Neuronal stem cell (in vitro differentiated cells): ENCODE results near the gene ARL9.

Experiments used
- DNase-seq: peaks from one replicate; pipeline ENCODE4 v3.0.0-alpha.2; 2013; ENCODE audit warnings: low spot score
- H2AFZ ChIP-seq: one replicate; pipeline ENCODE4 v1.6.1; 2013; ENCODE audit warnings: mild to moderate bottlenecking, low read length, inconsistent platforms
- H2AK5ac ChIP-seq: 2 replicates; pipeline ENCODE4 v1.6.1; 2013; ENCODE audit warnings: low read depth, mild to moderate bottlenecking, inconsistent platforms, low read length, moderate library complexity, mixed read lengths
- H2BK120ac ChIP-seq: 2 replicates; pipeline ENCODE4 v1.6.1; 2013; ENCODE audit warnings: low read depth, mild to moderate bottlenecking, inconsistent platforms, low read length, moderate library complexity, mixed read lengths
- H2BK12ac ChIP-seq: one replicate; pipeline ENCODE4 v1.6.1; 2013; ENCODE audit warnings: low read length, inconsistent platforms
- H2BK15ac ChIP-seq: 2 replicates; pipeline ENCODE4 v1.6.1; 2013; ENCODE audit warnings: mild to moderate bottlenecking, low read length, inconsistent platforms, mixed read lengths
- H2BK5ac ChIP-seq: one replicate; pipeline ENCODE4 v1.6.1; 2013; ENCODE audit warnings: inconsistent platforms, mild to moderate bottlenecking, low read length, moderate library complexity
- H3K14ac ChIP-seq: one replicate; pipeline ENCODE4 v1.6.1; 2013; ENCODE audit warnings: low read length, inconsistent platforms
- H3K18ac ChIP-seq: 2 replicates; pipeline ENCODE4 v1.6.1; 2013; ENCODE audit warnings: low read length, inconsistent platforms
- H3K23ac ChIP-seq: 2 replicates; pipeline ENCODE4 v1.6.1; 2013; ENCODE audit warnings: low read depth, mild to moderate bottlenecking, mixed read lengths, low read length, inconsistent platforms; ENCODE audit not compliant: poor library complexity
- H3K27ac ChIP-seq: replicated peaks from 3 replicates; pipeline ENCODE4 v1.5.1; 2013; ENCODE audit warnings: low read length, inconsistent platforms
- H3K27me3 ChIP-seq, 3 experiments: 2 replicates each; pipeline ENCODE4 v1.6.1; 2013; ENCODE audit warnings: low read length in 3 of 3, mild to moderate bottlenecking in 2 of 3, inconsistent platforms in 1 of 3, low read depth in 1 of 3, mixed read lengths in 1 of 3, moderate library complexity in 1 of 3; ENCODE audit not compliant: control insufficient read depth in 3 of 3, insufficient read depth in 3 of 3
- H3K36me3 ChIP-seq, 2 donors: replicated peaks in 1 of 2; 2 replicates each; pipeline ENCODE4 v1.6.1; 2013; ENCODE audit warnings: low read length in 2 of 2; ENCODE audit not compliant: control insufficient read depth in 2 of 2, insufficient read depth in 2 of 2
- H3K4ac ChIP-seq: 2 replicates; pipeline ENCODE4 v1.6.1; 2013; ENCODE audit warnings: inconsistent platforms, mild to moderate bottlenecking, low read length, moderate library complexity
- H3K4me1 ChIP-seq, 2 donors: 1 replicate in 1 of 2; 2 replicates in 1 of 2; pipeline ENCODE4 v1.6.1; 2013; ENCODE audit warnings: low read length in 2 of 2, low read depth in 1 of 2; ENCODE audit not compliant: control insufficient read depth in 2 of 2, insufficient read depth in 1 of 2
- H3K4me2 ChIP-seq: one replicate; pipeline ENCODE4 v1.6.1; 2013; ENCODE audit warnings: mild to moderate bottlenecking, low read length, inconsistent platforms; ENCODE audit not compliant: insufficient read depth, poor library complexity, severe bottlenecking
- H3K4me3 ChIP-seq, 2 donors: 2 replicates each; pipeline ENCODE4 v1.5.1; 2013; ENCODE audit warnings: low read length in 2 of 2, mild to moderate bottlenecking in 2 of 2, inconsistent platforms in 1 of 2, moderate library complexity in 1 of 2
- H3K79me1 ChIP-seq: one replicate; pipeline ENCODE4 v1.6.1; 2013; ENCODE audit warnings: low read depth, mild to moderate bottlenecking, inconsistent platforms, low read length, moderate library complexity
- H3K9ac ChIP-seq: one replicate; pipeline ENCODE4 v1.6.1; 2013; ENCODE audit warnings: mild to moderate bottlenecking, low read depth, low read length, inconsistent platforms; ENCODE audit not compliant: poor library complexity
- H3K9me3 ChIP-seq, 2 donors: replicated peaks in 1 of 2; 2 replicates each; pipeline versions ENCODE3 to v1.6.1; 2013; ENCODE audit warnings: low read length in 2 of 2, mild to moderate bottlenecking in 2 of 2, inconsistent platforms in 1 of 2, low read depth in 1 of 2, mixed read lengths in 1 of 2, moderate library complexity in 1 of 2; ENCODE audit not compliant: control insufficient read depth in 2 of 2, insufficient read depth in 1 of 2
- H4K8ac ChIP-seq: one replicate; pipeline ENCODE4 v1.6.1; 2013; ENCODE audit warnings: low read depth, mild to moderate bottlenecking, inconsistent platforms, low read length, moderate library complexity
- H4K91ac ChIP-seq: one replicate; pipeline ENCODE4 v1.6.1; 2013; ENCODE audit warnings: low read length, low read depth, mild to moderate bottlenecking, inconsistent platforms; ENCODE audit not compliant: poor library complexity
- WGBS, 2 donors: extraction: QIAGEN DNeasy Blood & Tissue Kit; methylation state at CpG; one replicate each; pipeline ENCODE4 v1.1.7; 2013; ENCODE audit warnings: missing lambda C conversion rate in 2 of 2, mixed read lengths in 1 of 2; ENCODE audit not compliant: insufficient read length in 2 of 2, insufficient replicate concordance in 1 of 2; ENCODE audit errors: extremely low coverage in 2 of 2; 5-methylcytosine and 5-hydroxymethylcytosine counted together

Gene ARL9

GRCh38 chr4:56540826-56541225 lies 35.2 kb downstream of the ARL9 start:
- H3K27me3 ChIP-seq, result peaks cover 0 to 9% (median 0%) of the 10 kb centered on the region in 3 experiments
- no peak overlapping the region for H2BK120ac ChIP-seq
- no peak overlapping the region for H4K8ac ChIP-seq
- H2AK5ac ChIP-seq, result no peak overlapping the region
- H4K91ac ChIP-seq, result no peak overlapping the region
- H3K14ac ChIP-seq, result no peak overlapping the region
- peaks cover 0 to 1% of the 10 kb centered on the region in 2 donors for H3K9me3 ChIP-seq
- H2AFZ ChIP-seq, result no peak overlapping the region
- H3K4me2 ChIP-seq, result no peak overlapping the region
- no peak overlapping the region for H2BK5ac ChIP-seq
- no peak overlapping the region for H2BK15ac ChIP-seq
- H3K4ac ChIP-seq, result no peak overlapping the region
- H3K27ac ChIP-seq, result no peak overlapping the region
- no peaks in the 10 kb centered on the region for H3K79me1 ChIP-seq
- H3K4me1 ChIP-seq, result peaks cover 0 to 2% of the 10 kb centered on the region in 2 donors
- H3K36me3 ChIP-seq, result no peaks in the 10 kb centered on the region
- no peak overlapping the region for H2BK12ac ChIP-seq
- H3K9ac ChIP-seq, result no peak overlapping the region
- WGBS, 2 donors, result no CpG with 5 or more reads among the region's 4 CpGs
- no peak overlapping the region for H3K18ac ChIP-seq
- H3K23ac ChIP-seq, result no peak overlapping the region
- DNase-seq, result no peak
- no peak overlapping the region for H3K4me3 ChIP-seq

GRCh38 chr4:56544573-56545131 lies 39.1 kb downstream of the ARL9 start:
- Histone ChIP-seq H2AFZ (peak overlapping the region; percentile 87), H4K91ac (no peak overlapping the region), H3K9me3 (no peaks in the 10 kb centered on the region), H3K27ac (no peak overlapping the region), H2BK120ac (no peak overlapping the region), H3K18ac (peak overlapping the region; percentile 94), H3K4ac (no peak overlapping the region), H3K36me3 (no peaks in the 10 kb centered on the region), H3K23ac (peak overlapping the region; percentile 92), H3K4me1 (peaks cover 0 to 2% of the 10 kb centered on the region in 2 donors), H3K9ac (peak overlapping the region; percentile 51), H2BK12ac (no peak overlapping the region), H2BK5ac (no peak overlapping the region), H2AK5ac (no peak overlapping the region), H3K4me2 (peak overlapping the region; percentile 64), H2BK15ac (peak overlapping the region; percentile 46), H3K79me1 (no peaks in the 10 kb centered on the region), H3K14ac (peak overlapping the region; percentile 84), H4K8ac (no peak overlapping the region), H3K4me3 (peak overlapping the region; percentile 41 to 70), H3K27me3 (peaks cover 0 to 23% (median 0%) of the 10 kb centered on the region in 3 experiments)
- DNase-seq, result peak; percentile 83
- WGBS, 2 donors, result no CpG with 5 or more reads among the region's 33 CpGs

GRCh38 chr4:56550642-56551041 lies 45.1 kb downstream of the ARL9 start:
- no peak for DNase-seq
- Histone ChIP-seq H3K27ac (no peak overlapping the region), H3K36me3 (no peaks in the 10 kb centered on the region), H3K23ac (no peak overlapping the region), H4K91ac (no peak overlapping the region), H2BK120ac (no peak overlapping the region), H3K9me3 (no peaks in the 10 kb centered on the region), H2AK5ac (no peak overlapping the region), H3K18ac (no peak overlapping the region), H3K14ac (no peak overlapping the region), H3K4me1 (peaks cover 0 to 3% of the 10 kb centered on the region in 2 donors), H3K79me1 (no peaks in the 10 kb centered on the region), H2AFZ (no peak overlapping the region), H3K27me3 (peaks cover 0 to 19% (median 0%) of the 10 kb centered on the region in 3 experiments), H3K4me2 (no peak overlapping the region), H2BK12ac (no peak overlapping the region), H3K9ac (no peak overlapping the region), H3K4ac (no peak overlapping the region), H4K8ac (no peak overlapping the region), H2BK15ac (no peak overlapping the region), H2BK5ac (no peak overlapping the region), H3K4me3 (no peak overlapping the region)
- WGBS, 2 donors, result no CpG with 5 or more reads among the region's 8 CpGs

GRCh38 chr4:56551516-56551915 lies 45.9 kb downstream of the ARL9 start:
- no peak overlapping the region for H2BK15ac ChIP-seq
- H3K4ac ChIP-seq, result no peak overlapping the region
- no peak overlapping the region for H3K23ac ChIP-seq
- H3K14ac ChIP-seq, result no peak overlapping the region
- H3K9ac ChIP-seq, result no peak overlapping the region
- no peaks in the 10 kb centered on the region for H3K36me3 ChIP-seq
- peaks cover 0 to 3% of the 10 kb centered on the region in 2 donors for H3K4me1 ChIP-seq
- no peak overlapping the region for H2AK5ac ChIP-seq
- no peak for DNase-seq
- H3K4me3 ChIP-seq, result no peak overlapping the region
- H4K91ac ChIP-seq, result no peak overlapping the region
- H2BK120ac ChIP-seq, result no peak overlapping the region
- WGBS, 2 donors, result no CpG with 5 or more reads among the region's 2 CpGs
- H2BK12ac ChIP-seq, result no peak overlapping the region
- H3K27ac ChIP-seq, result no peak overlapping the region
- peaks cover 0 to 13% (median 0%) of the 10 kb centered on the region in 3 experiments for H3K27me3 ChIP-seq
- no peak overlapping the region for H2AFZ ChIP-seq
- no peaks in the 10 kb centered on the region for H3K9me3 ChIP-seq
- H3K18ac ChIP-seq, result no peak overlapping the region
- H2BK5ac ChIP-seq, result no peak overlapping the region
- H3K79me1 ChIP-seq, result no peaks in the 10 kb centered on the region
- H3K4me2 ChIP-seq, result no peak overlapping the region
- no peak overlapping the region for H4K8ac ChIP-seq
